Measurements from ENCODE around the gene ZDHHC12. TPM values are rescaled to one million over a fixed set of nuclear protein-coding genes. Genes with fewer than 3 reads are reported as not detected.

The ZDHHC12 gene
- polyA plus RNA-seq, 2 of the 4 experiments (the other 2 are of a cell fraction): 37.6 to 75.7 TPM

GRCh38 chr9:128747241-128747640 lies 23.3 kb upstream of the ZDHHC12 start:
- no peak for DNase-seq (ENCODE audit: low read depth in 1 of 2, low spot score in 1 of 2)
- Histone ChIP-seq H3K9me3 (no peaks in the 10 kb centered on the region), H3K4me1 (no peaks in the 10 kb centered on the region), H3K4me2 (no peak overlapping the region), H3K27ac (no peak overlapping the region), H3K4me3 (no peak overlapping the region)
- no peak for FAIRE-seq
- POLR2A ChIA-PET: no interaction called here
- 100% methylated on average over 1 of the region's 1 CpG for WGBS (ENCODE audit: missing lambda C conversion rate)
- peak in 1 of 2 experiments; percentile 52; a peak in 3 of 6 replicates for ATAC-seq
- TF ChIP-seq POLR2AphosphoS2 (conservative IDR thresholded peaks at IDR 0.05; ENCODE audit: low read length) (no peak), POLR2A (IDR thresholded peaks at IDR 0.05; ENCODE audit: low read length) (no peak), JUNB (IDR thresholded peaks at IDR 0.05) (no peak), HOXB5 (CRISPR knock-in tag; IDR thresholded peaks at IDR 0.05) (no peak), ZSCAN20 (CRISPR knock-in tag; IDR thresholded peaks at IDR 0.05) (no peak), ZNF302 (CRISPR knock-in tag; IDR thresholded peaks at IDR 0.05) (no peak), BHLHE40 (IDR thresholded peaks at IDR 0.05; ENCODE audit: low read depth, low read length) (no peak), KDM1A (IDR thresholded peaks at IDR 0.05; ENCODE audit: low read depth) (no peak), RNF2 (IDR thresholded peaks at IDR 0.05; ENCODE audit: borderline replicate concordance, low read depth) (no peak), NPAS2 (CRISPR knock-in tag; IDR thresholded peaks at IDR 0.05; ENCODE audit: borderline replicate concordance) (no peak), HOXA7 (CRISPR knock-in tag; IDR thresholded peaks at IDR 0.05) (no peak), EP300 (IDR thresholded peaks at IDR 0.05) (no peak), RFX5 (IDR thresholded peaks at IDR 0.05) (no peak), FOSB (CRISPR knock-in tag; IDR thresholded peaks at IDR 0.05) (no peak), PHF8 (IDR thresholded peaks at IDR 0.05; ENCODE audit: borderline replicate concordance, low read depth) (no peak), MAZ (IDR thresholded peaks at IDR 0.05; ENCODE audit: borderline replicate concordance, low read depth, low read length) (no peak), NFE2L2 (conservative IDR thresholded peaks at IDR 0.05; ENCODE audit: low read length) (no peak)
- CTCF ChIA-PET: interaction anchor here (1.4 to 6.5 kb wide), 4 partner anchors 14 to 180 kb away, joined by 3 to 40 read pairs (median 8); partner anchors contain the start of gene ZDHHC12

- ChIA-PET POLR2A (interaction anchor here (0.7 kb wide), 1 partner anchor 10 kb away, joined by 5 read pairs; no protein-coding TSS in a partner anchor), CTCF (interaction anchor here (1.1 to 6.5 kb wide), 6 partner anchors 8 to 64 kb away, joined by 3 to 40 read pairs (median 4); partner anchors contain the start of genes PKN3 and ZDHHC12)
- no peak overlapping the region for H3K4me3 ChIP-seq
- no peak overlapping the region for H3K4me2 ChIP-seq
- TF ChIP-seq TFCP2L1 (CRISPR knock-in tag; IDR thresholded peaks at IDR 0.05) (no peak), ELK1 (IDR thresholded peaks at IDR 0.05; ENCODE audit: low read depth, low read length) (no peak), HEYL (CRISPR knock-in tag; IDR thresholded peaks at IDR 0.05) (no peak)
- H3K27ac ChIP-seq: no peak overlapping the region
- DNase-seq (ENCODE audit: low read depth in 1 of 2, low spot score in 1 of 2) (no peak), FAIRE-seq (no peak), ATAC-seq (no peak)
- WGBS (ENCODE audit: missing lambda C conversion rate): 93% methylated on average over 1 of the region's 1 CpG
- no peaks in the 10 kb centered on the region for H3K9me3 ChIP-seq
- no peaks in the 10 kb centered on the region for H3K4me1 ChIP-seq
These were observed 19.5 kb upstream of the ZDHHC12 start for GRCh38 chr9:128743421-128743820.

- TF ChIP-seq ZC3H11A (IDR thresholded peaks at IDR 0.05) (no peak), FOXS1 (CRISPR knock-in tag; IDR thresholded peaks at IDR 0.05) (no peak), HDAC2 (IDR thresholded peaks at IDR 0.05) (no peak), HMGXB4 (CRISPR knock-in tag; IDR thresholded peaks at IDR 0.05; ENCODE audit: borderline replicate concordance) (no peak), MAZ (IDR thresholded peaks at IDR 0.05; ENCODE audit: borderline replicate concordance, low read depth, low read length) (no peak), MAFK (IDR thresholded peaks at IDR 0.05; ENCODE audit: partially characterized antibody) (no peak), RARB (CRISPR knock-in tag; IDR thresholded peaks at IDR 0.05) (no peak), RFX5 (IDR thresholded peaks at IDR 0.05) (no peak), HOXB13 (CRISPR knock-in tag; IDR thresholded peaks at IDR 0.05; ENCODE audit: low read depth) (no peak), BHLHE40 (IDR thresholded peaks at IDR 0.05; ENCODE audit: low read depth, low read length) (no peak), CBX8 (IDR thresholded peaks at IDR 0.05) (no peak), ZNF302 (CRISPR knock-in tag; IDR thresholded peaks at IDR 0.05) (no peak)
- 79% methylated on average over 9 of the region's 20 CpGs for WGBS (ENCODE audit: missing lambda C conversion rate)
- no peak for FAIRE-seq
- Histone ChIP-seq H3K4me1 (no peaks in the 10 kb centered on the region), H3K27ac (no peak overlapping the region), H3K4me2 (no peak overlapping the region), H3K9me3 (no peaks in the 10 kb centered on the region), H3K4me3 (no peak overlapping the region)
- CTCF ChIA-PET: interaction anchor here (0.5 to 6.5 kb wide), 11 partner anchors 9 to 1058 kb away, joined by 3 to 40 read pairs (median 4); partner anchors contain the start of genes ENDOG, PKN3 and ZDHHC12
- DNase-seq (ENCODE audit: low read depth in 1 of 2, low spot score in 1 of 2): no peak
- peak; percentile 42 to 47; a peak in 5 of 6 replicates for ATAC-seq
- POLR2A ChIA-PET: no interaction called here
These were observed 18.5 kb upstream of the ZDHHC12 start for GRCh38 chr9:128742401-128742800.
